Thymus (tissue), 11 donors: Measurements from ENCODE around the gene PLEKHA6. TPM values are rescaled to one million over a fixed set of nuclear protein-coding genes. Genes with fewer than 3 reads are reported as not detected.

ENCODE experiments used
- DNase-seq, 9 donors: peaks; one replicate each; pipeline ENCODE4 v3.0.0-alpha.2; 2013; ENCODE audit warnings: low spot score in 9 of 9, low read depth in 6 of 9, missing footprints in 1 of 9
- H3K27ac ChIP-seq, 2 donors: one replicate each; pipeline ENCODE4 v1.5.1; 2013; ENCODE audit warnings: control low read depth in 1 of 2, low read depth in 1 of 2, low read length in 1 of 2, mild to moderate bottlenecking in 1 of 2, moderate library complexity in 1 of 2
- H3K27me3 ChIP-seq, 2 donors: one replicate each; pipeline ENCODE4 v1.5.1; 2013; ENCODE audit warnings: low read length in 1 of 2; ENCODE audit not compliant: control insufficient read depth in 2 of 2, insufficient read depth in 1 of 2
- H3K36me3 ChIP-seq, 2 donors: one replicate each; pipeline ENCODE4 v1.5.1; 2013; ENCODE audit warnings: low read length in 1 of 2, mild to moderate bottlenecking in 1 of 2, moderate library complexity in 1 of 2; ENCODE audit not compliant: control insufficient read depth in 2 of 2, insufficient read depth in 2 of 2
- H3K4me1 ChIP-seq, 2 donors: one replicate each; pipeline ENCODE4 v1.5.1; 2013; ENCODE audit warnings: low read length in 2 of 2; ENCODE audit not compliant: control insufficient read depth in 2 of 2, insufficient read depth in 2 of 2
- H3K4me3 ChIP-seq, 2 donors: one replicate each; pipeline ENCODE4 v1.5.1; 2013; ENCODE audit warnings: low read length in 2 of 2, control low read depth in 1 of 2, mild to moderate bottlenecking in 1 of 2
- H3K9me3 ChIP-seq, 2 donors: one replicate each; pipeline ENCODE4 v1.5.1; 2013; ENCODE audit warnings: low read length in 1 of 2, mild to moderate bottlenecking in 1 of 2; ENCODE audit not compliant: control insufficient read depth in 2 of 2, insufficient read depth in 1 of 2
- WGBS: extraction: QIAGEN DNeasy Blood & Tissue Kit; methylation state at CpG from one replicate; pipeline ENCODE4 v1.1.7; 2013; 5-methylcytosine and 5-hydroxymethylcytosine counted together
- polyA plus RNA-seq: library from polyadenylated mRNA; stranded (reverse); fragments of 200-250 nt; gene quantifications from one replicate; pipeline ENCODE4 v1.2.3, GENCODE V29; 2013
- total RNA-seq: library from RNA; stranded (reverse); fragments of 120-200 nt; gene quantifications from one replicate; pipeline ENCODE4 v1.2.4, GENCODE V29; 2013
- donor health status: healthy.

Gene PLEKHA6
- total and polyA plus RNA-seq, 2 donors = 0.47 to 1.4 TPM

DNA sequence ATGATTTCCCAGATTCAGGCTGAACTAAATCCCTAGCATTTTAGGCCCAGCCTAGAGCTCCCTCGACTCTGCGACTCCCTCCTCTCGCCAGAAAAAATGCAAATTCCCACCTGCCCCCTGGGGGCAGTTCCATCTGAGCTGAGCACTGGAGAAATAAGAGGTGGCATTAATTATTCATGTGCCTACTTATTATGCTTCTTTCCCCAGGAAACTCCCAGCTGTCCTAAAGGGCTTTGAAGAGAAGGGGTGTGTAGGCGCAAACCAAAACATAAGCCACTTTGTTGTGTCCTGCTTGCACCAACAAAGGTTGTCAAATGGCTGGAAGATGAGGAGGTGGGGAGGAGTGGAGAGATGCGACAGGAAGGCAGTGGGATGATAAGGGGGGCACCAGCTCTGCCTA lies 104.5 kb downstream of the PLEKHA6 start:
- Histone ChIP-seq H3K9me3 (no peaks in the 10 kb centered on the region), H3K36me3 (no peaks in the 10 kb centered on the region), H3K4me1 (peaks cover 0 to under 1% of the 10 kb centered on the region in 2 donors), H3K27ac (no peak overlapping the region), H3K27me3 (no peaks in the 10 kb centered on the region), H3K4me3 (no peak overlapping the region)
- WGBS = 92% methylated on average over 5 of the region's 5 CpGs
- DNase-seq = no peak

- 95% methylated on average over 7 of the region's 7 CpGs for WGBS
- Histone ChIP-seq H3K4me1 (peaks cover 0 to 2% of the 10 kb centered on the region in 2 donors), H3K4me3 (no peak overlapping the region), H3K27ac (no peak overlapping the region), H3K9me3 (no peaks in the 10 kb centered on the region), H3K36me3 (no peaks in the 10 kb centered on the region), H3K27me3 (no peaks in the 10 kb centered on the region)
- no peak for DNase-seq
Measured at GRCh38 chr1:204254031-204254661, 105.6 kb downstream of the PLEKHA6 start.

- peaks cover 0 to 2% of the 10 kb centered on the region in 2 donors for H3K4me1 ChIP-seq
- H3K27ac ChIP-seq = no peak overlapping the region
- no peaks in the 10 kb centered on the region for H3K27me3 ChIP-seq
- no peaks in the 10 kb centered on the region for H3K36me3 ChIP-seq
- 93% methylated on average over 6 of the region's 6 CpGs for WGBS
- no peaks in the 10 kb centered on the region for H3K9me3 ChIP-seq
- no peak for DNase-seq
- H3K4me3 ChIP-seq = no peak overlapping the region
Measured at GRCh38 chr1:204251926-204252689, 107.6 kb downstream of the PLEKHA6 start.

DNA sequence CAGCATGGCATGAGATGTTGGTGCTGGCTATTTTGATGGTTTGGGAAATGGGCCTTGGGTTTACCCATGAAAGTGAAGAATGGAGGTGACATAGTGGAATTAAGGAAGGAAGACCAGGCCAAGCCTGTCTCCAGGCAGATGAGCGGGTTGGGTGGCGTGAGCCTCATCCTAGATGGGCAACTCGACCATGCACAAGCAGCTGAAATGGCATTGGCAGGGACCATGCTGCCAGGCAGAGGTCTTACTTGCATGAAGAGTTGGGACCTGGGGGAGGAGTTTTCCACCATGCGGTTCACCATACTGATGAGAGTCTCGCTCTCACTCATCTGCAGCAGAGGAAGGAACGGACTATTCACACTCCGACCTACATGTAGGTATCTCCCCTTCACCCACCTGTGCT lies 108.4 kb downstream of the PLEKHA6 start:
- WGBS = 97% methylated on average over 7 of the region's 7 CpGs
- H3K36me3 ChIP-seq = no peaks in the 10 kb centered on the region

DNA sequence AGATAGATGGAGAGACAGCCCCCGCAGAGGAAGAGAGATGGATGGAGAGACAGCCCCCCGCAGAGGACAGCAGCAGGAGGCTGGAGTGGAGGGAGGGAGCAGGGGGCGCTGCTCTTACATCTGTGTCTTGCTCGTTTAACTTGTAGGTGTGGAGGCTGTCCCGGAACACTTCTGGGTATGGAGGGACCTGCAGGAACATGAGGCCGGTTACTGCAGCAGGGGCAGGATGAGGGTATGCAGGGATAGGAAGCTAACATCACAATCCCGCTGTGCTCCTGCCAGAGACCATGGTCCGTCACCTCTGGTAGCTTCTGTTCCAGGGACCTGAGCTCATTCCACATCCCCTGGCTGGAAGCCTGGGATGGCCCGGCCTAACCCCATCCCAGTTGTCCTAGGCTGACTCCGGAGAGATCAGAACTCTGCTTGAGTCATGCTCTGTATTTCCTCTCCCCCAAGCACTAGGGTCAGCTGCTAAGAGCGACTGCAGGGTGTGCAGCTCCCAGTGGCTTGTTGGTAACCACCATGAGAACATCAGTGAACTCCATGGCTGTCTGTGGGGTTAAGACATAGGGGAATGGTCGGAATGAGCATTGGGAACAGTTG lies 109.2 kb downstream of the PLEKHA6 start:
- 84% methylated on average over 12 of the region's 12 CpGs for WGBS
- no peak overlapping the region for H3K4me3 ChIP-seq
- H3K27ac ChIP-seq = no peak overlapping the region
- peaks cover 0 to 2% of the 10 kb centered on the region in 2 donors for H3K4me1 ChIP-seq
- no peaks in the 10 kb centered on the region for H3K9me3 ChIP-seq
- H3K27me3 ChIP-seq = no peaks in the 10 kb centered on the region
- DNase-seq = no peak
- H3K36me3 ChIP-seq = no peaks in the 10 kb centered on the region

More for the DNA sequence above, 108.4 kb downstream of the PLEKHA6 start:
- DNase-seq = no peak
- peaks cover 0 to 2% of the 10 kb centered on the region in 2 donors for H3K4me1 ChIP-seq
- no peaks in the 10 kb centered on the region for H3K27me3 ChIP-seq
- no peak overlapping the region for H3K4me3 ChIP-seq
- H3K27ac ChIP-seq = no peak overlapping the region
- no peaks in the 10 kb centered on the region for H3K9me3 ChIP-seq

DNA sequence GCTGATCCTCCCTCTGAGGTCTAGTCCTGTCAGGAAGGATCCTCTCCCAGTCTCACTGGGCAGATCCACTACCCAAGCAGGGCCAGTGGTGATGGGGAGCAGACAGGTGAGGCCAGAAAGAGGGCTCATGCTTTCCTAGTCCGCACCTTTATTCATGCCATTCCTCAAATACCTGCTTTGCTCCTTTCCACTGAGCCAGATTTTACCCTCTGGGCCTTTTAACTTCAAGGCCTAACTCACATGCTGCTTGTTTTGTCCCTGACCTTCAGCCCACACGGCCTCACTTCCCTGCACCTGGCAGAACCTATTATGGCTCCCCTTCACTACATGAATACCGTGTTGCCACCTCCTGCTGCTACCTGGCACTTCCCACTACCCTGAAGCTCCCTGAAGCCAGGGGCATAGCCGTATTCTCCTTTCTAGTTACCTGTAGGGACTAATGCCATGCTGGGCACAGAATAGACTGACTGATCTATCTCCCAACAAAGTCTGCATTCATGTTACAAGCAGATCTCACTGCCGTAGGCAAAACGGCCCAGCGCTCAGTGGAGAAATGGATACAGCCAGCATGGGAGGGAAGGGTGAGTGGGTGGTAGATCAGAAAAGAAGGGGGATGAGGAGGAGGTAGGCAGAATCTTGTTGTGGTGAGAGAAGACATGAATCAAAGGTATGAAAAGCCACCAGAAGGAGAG lies 109.8 kb downstream of the PLEKHA6 start:
- H3K4me1 ChIP-seq = peaks cover 0 to 2% of the 10 kb centered on the region in 2 donors
- no peaks in the 10 kb centered on the region for H3K9me3 ChIP-seq
- H3K27ac ChIP-seq = no peak overlapping the region
- H3K27me3 ChIP-seq = no peaks in the 10 kb centered on the region
- DNase-seq = no peak
- H3K36me3 ChIP-seq = no peaks in the 10 kb centered on the region
- no peak overlapping the region for H3K4me3 ChIP-seq
- 95% methylated on average over 7 of the region's 7 CpGs for WGBS

GRCh38 chr1:204248954-204249353 lies 110.8 kb downstream of the PLEKHA6 start:
- Histone ChIP-seq H3K36me3 (no peaks in the 10 kb centered on the region), H3K27me3 (no peaks in the 10 kb centered on the region), H3K4me3 (no peak overlapping the region), H3K9me3 (no peaks in the 10 kb centered on the region), H3K4me1 (peaks cover 0 to 2% of the 10 kb centered on the region in 2 donors), H3K27ac (no peak overlapping the region)
- DNase-seq = no peak
- WGBS = 93% methylated on average over 3 of the region's 3 CpGs

- no peaks in the 10 kb centered on the region for H3K36me3 ChIP-seq
- H3K27ac ChIP-seq = no peak overlapping the region
- no peaks in the 10 kb centered on the region for H3K27me3 ChIP-seq
- 98% methylated on average over 4 of the region's 4 CpGs for WGBS
- peaks cover 0 to 2% of the 10 kb centered on the region in 2 donors for H3K4me1 ChIP-seq
- no peaks in the 10 kb centered on the region for H3K9me3 ChIP-seq
- H3K4me3 ChIP-seq = no peak overlapping the region
- no peak for DNase-seq
Measured at GRCh38 chr1:204246876-204247275, 112.9 kb downstream of the PLEKHA6 start.

DNA sequence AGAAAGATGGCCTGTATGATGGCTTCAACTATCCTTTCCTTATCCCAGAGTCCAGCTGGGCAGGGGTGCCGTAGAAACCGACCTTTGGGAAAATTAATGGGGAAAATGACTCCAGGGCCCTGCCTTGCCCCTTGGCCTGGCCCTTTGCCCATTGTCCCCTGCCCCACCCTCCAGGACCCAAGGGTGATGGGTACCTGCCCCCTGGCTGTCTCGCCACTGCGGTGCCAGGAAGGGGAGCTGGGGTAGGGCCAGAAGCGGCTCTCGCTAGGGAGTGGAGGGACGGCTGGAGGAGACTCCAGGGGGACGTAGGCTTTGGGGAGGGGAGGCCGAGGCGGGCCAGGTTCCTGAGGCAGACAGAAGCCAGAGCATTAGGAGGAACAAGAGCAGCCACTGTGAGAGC lies 116.8 kb downstream of the PLEKHA6 start:
- Histone ChIP-seq H3K4me3 (no peak overlapping the region), H3K27ac (no peak overlapping the region), H3K4me1 (no peaks in the 10 kb centered on the region), H3K27me3 (no peaks in the 10 kb centered on the region), H3K9me3 (no peaks in the 10 kb centered on the region), H3K36me3 (no peaks in the 10 kb centered on the region)
- WGBS = 97% methylated on average over 10 of the region's 10 CpGs
- no peak for DNase-seq
